Activated T-helper 9 cell treated with anti-CD3 and anti-CD28 coated beads, Interleukin-2, amount 50 U/mL, for 16 hours (primary cell): ENCODE measurements around the gene ALKAL2.

Experiments used
- DNase-seq: peaks from one replicate; pipeline ENCODE4 v3.0.0-alpha.2; 2020; ENCODE audit warnings: low read depth

The ALKAL2 gene

DNA sequence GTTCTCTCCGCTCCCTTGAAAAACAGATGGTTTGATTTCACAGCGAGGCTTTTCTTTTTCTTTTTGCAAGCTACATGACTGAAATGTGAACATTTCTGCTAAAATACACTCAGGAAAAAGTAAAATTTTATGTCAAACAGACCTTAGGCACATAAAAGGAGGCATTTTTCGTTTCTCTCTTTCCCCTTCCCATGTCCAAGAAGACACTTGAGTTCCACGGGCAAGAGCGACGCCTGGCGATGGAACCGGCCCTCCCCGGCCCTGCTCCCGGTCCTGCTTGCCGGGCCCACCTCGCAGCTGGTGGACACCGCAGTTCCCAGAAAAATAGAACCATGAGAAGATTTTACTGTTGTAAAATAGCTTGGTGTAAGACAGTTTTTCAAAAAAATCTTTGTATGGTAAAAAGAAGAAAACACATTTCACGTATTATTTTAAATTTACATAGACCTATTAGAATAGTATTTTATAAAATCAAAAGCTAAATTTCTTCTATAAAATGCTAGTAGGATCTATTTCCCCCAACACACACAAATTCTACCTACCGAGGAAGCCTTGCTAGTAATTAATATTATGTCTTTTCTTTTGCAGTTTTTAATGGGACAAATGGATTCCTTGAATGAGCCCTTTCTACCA lies 2.3 kb upstream of the ALKAL2 start:
- no peak for DNase-seq

- DNase-seq: no peak
Measured at GRCh38 chr2:289362-290089, 1.6 kb upstream of the ALKAL2 start.

DNA sequence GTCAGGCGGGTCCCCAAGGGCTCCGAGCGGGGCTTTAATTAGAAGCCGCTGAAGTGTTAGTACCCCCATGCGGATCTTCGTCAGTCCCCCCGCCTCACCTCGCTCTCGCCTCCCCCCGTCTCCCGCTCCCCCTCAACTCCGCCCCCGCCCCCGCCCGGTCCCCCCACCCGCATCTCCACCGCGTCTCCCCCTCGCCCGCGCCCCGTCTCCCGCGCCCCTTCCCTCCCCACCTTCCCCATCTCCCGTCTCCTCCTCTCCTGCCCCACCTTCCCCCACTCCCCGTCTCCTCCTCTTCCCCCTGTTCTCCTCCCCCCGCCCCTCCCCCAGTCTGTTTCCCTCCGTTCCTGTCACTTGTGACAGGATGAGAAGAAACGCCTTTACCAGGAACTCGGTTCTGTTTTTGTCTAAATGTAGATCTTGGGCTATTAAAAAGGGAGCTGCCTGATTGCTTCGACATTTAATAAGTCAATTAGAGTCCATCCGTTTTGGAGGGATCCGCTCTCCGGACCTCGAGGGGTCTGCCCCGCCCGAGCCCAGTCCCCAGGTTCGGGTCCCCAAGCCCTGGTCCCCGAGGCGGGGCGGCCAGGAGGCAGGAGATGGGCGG lies 969 bp upstream of the ALKAL2 start:
- DNase-seq: no peak

DNA sequence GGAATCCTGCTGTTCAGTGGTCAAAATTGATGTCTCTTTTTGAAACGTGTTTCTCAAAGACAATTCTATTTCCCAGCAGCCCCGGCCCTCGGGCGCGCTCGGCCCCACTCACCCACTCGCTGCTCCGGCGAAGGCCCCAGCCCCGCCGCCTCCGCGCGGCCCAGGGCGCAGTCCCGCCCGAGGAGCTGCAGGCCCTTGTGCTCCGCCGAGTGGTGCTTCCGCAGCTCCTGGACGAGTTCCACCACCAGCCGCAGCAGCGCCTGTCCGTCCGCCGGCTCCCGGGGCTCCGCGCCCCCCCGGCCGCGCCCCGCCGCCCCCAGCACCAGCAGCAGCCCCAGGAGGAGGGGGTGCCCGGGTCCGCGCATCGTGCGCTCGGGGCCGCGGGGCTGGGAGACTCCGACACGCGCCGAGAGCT lies 413 bp downstream of the ALKAL2 start:
- DNase-seq: no peak

DNA sequence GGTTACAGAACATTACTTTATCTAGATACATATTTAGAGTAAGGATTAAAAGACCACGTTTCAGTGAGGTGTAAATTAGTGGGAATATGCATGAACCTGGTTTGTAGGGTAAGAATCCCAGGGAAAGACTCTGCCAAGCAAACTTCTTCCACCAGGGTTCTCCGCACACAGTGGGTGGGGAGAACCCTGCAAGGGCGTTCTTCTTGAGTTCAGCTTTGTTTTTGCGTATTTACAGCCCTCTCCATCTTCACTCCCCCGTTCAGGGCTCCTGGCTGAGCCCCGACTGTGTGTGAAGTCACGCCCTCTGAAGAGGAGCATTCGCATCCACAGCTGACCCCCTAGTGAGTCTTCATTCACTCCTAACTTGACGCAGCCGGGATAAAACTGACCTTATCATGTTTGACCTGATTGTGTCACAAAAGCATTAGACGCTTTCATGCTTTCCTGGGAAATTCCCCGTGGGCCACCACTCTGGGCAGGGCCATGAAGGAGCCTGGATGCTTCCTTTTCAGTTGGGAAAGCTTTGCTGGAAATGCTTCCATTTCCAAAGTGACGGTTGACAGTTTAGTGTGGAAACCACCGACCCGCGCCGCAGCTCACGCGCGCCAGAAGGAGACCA lies 1.0 kb downstream of the ALKAL2 start:
- DNase-seq: no peak

DNA sequence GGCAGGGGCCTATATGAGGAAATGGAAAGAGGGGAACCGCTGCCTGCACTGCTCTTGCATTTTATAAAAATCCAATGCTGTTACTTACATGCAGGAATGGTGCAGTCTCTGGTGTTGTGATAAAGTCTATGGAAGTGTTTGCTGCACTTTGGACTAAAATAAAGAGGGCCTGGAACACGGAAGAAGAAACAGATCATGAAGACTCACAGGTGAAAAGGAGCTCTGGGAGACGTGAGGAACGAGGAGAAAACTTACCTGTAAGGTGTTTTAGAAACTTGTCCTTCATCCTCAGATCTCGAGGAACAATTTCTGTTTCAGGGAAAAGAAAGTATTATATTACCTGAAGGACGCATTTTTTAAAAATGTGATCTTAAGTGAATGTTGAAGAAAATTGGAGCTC lies 1.9 kb downstream of the ALKAL2 start:
- no peak for DNase-seq

DNA sequence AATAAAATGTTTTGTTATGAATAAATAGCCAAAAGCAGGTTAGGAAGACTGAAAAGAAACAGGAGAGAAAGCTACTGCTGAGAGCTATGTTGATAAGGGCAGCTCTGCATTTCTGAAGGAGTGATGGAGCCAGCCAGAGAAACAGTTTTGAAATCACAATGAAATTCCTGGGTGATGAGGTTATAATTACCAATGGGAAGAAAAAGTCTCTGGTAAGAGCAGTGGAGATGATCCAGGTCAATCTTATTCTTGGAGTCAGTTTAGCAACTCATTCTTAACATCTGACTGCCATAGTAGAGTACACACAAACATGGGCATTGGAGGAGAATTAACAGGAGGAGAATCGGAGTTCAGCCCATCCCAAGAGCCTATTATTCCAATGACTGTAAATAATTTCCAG lies 2.4 kb downstream of the ALKAL2 start:
- DNase-seq: no peak

DNA sequence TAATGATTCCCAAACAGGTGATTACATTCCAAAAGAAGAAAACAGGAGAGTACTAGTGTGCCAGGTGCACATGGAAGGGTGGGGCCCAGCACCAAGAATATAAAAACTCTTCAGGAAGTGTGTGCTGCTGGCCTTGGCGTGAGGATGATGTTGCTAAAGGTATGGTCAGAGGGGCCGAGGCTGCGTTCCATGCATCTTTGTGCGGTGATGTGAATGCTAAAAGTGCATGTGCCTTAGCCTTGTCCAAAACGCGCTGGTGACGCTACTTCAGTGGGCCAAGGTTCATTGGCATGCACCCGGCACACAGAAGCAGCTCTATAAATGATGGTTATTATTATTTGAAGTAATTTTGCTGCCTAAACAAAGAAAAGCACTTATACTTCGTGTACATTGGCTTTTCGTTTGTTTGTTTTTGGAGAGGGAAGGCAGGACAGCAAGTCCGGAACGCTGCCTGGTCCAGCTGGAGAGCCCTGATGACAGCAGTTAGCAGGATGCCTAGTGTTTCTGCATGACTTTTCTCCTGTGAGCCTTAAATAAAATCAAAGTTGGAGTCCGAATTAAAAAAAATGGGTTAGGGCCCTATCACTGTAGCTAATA lies 2.9 kb downstream of the ALKAL2 start:
- DNase-seq: no peak

DNA sequence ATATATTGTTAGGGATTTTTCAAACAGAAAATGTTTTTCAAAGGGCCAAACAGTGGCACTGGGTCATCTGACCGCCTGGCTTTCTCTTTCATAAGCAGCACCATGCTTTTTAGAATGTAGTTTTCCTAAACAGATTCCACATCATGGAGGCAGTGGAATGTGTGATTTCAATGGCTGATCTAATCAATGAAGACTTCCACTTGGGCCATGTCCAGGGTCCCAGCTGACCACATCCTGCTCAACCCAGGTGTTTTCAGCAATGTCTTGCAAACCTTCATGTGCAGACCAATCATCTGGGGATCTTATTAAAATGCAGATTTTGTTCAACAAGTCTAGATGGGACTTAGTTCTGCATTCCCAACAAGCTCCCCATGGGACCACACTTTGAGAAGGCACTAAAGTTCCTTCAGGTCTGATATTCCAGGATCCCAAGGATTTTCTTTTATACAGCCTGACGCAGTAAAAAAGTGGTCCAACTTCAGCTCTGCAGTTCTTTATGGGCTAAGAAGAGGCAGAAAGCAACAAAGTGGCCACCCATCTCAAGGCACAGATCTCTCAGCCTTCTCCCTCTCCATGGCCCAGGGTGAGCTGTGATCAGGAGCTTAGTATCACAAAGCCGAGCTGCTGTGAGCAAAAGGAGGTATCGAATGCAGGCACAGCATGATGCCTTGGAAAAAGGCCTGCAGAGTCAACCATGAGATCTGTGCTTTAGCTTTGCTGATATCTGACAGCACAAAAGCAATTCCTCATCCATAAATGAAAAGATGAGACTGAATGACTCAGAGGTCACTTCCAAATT lies 3.7 kb downstream of the ALKAL2 start:
- DNase-seq: no peak

- no peak for DNase-seq
Measured at GRCh38 chr2:282371-283263, 5.3 kb downstream of the ALKAL2 start.

DNA sequence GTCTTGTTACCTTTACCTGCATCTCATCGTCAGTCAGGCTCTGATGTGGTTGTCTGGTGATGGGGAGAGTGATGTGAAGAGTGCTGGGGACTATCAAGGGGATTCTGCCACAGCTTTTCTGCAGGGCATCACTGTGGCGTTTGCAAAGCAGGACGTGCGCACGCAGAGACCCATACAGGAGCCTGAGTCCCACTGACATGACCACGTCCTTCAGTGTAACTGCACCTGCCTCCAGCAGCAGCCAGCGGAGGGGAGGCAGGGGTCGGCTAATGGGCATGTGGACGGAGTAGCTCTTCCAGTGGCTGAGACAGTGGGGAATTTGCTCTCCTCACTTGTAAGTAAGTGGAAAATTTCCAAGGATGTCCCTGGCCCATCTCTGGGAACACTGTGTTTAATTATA lies 6.5 kb downstream of the ALKAL2 start:
- DNase-seq: no peak

DNA sequence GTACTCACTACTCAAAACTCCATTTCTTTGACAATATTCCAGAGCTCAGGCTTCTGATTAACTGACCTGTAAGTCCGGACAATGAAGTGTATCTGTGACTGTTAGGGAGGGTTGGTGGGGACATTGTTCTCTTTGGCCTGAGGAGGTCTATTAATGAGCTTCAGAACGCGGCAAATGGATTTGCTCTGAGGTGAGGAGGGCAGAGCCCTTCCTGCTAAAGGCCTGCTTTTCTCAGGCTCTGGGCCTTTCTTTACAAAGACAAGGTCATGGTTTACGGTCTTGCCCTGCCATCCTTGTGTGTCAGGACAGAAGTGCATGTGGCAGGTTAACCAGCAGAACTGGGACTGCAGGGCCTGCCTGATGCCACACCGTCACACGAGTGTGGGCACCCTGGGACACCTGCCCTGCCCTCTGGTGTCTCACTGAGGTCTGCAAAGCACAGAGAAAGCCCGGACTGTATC lies 7.2 kb downstream of the ALKAL2 start:
- DNase-seq: no peak

- no peak for DNase-seq
Measured at GRCh38 chr2:279956-280649, 7.8 kb downstream of the ALKAL2 start.

- no peak for DNase-seq
Measured at GRCh38 chr2:279366-279765, 8.5 kb downstream of the ALKAL2 start.

- DNase-seq: no peak
Measured at GRCh38 chr2:278927-279320, 9.0 kb downstream of the ALKAL2 start.

DNA sequence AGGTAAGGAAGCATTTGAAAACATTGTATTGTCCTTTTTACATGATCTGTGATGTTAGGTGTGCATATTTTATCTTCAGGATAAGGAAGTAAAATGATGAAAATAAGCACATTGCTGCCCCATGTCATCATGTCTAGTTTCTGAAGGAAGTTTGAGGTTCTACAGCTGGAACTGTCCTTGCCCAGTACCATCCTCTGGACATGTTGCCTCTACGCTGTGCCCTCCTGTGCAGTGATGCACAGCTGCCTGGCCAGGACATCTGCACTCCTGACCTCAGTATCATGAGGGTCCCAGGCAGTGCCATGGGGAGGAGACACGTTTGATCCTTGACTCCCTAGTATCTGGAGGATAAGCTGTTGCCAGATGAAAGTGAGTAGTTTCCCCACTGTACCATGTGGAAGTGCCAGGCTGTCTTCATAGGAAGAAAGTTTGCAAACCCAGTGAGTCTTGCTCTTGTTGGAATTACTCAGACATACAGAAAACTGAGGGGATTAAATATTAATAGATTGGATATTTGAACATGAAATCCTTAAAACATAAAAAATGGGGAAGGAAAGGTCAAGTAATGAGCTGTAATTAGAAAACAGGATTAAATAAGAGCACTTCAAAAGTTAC lies 9.5 kb downstream of the ALKAL2 start:
- DNase-seq: no peak

GRCh38 chr2:275466-275865 lies 12.4 kb downstream of the ALKAL2 start:
- no peak for DNase-seq

- no peak for DNase-seq
Measured at GRCh38 chr2:274503-274902, 13.4 kb downstream of the ALKAL2 start.

DNA sequence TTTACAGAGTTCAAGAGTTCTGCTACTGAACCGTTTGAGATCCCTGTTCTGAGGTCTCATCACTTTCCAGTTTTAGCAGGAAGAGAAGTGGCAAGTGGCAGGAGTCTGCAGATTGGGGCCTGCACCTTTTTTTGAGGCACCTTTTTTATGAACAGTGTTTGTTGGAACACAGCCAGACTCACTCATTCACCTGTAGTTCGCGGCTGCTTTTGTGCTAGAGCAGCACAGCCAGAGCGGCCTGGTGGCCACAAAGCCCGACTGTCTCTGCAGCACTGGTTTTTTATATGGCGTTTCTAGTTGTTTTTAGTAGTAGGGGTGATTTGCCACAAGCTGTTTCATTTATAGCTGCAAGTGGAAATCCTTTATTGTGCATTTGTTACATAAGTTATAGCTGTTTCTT lies 14.6 kb downstream of the ALKAL2 start:
- DNase-seq: no peak

GRCh38 chr2:271917-272316 lies 16.0 kb downstream of the ALKAL2 start:
- DNase-seq: no peak
